COLO829 (cell line): Measurements from ENCODE around the gene RIPK3.

Experiments
- DNase-seq: peaks from one replicate; pipeline ENCODE4 v3.0.0; 2012; ENCODE audit warnings: low spot score

RIPK3 gene

DNA sequence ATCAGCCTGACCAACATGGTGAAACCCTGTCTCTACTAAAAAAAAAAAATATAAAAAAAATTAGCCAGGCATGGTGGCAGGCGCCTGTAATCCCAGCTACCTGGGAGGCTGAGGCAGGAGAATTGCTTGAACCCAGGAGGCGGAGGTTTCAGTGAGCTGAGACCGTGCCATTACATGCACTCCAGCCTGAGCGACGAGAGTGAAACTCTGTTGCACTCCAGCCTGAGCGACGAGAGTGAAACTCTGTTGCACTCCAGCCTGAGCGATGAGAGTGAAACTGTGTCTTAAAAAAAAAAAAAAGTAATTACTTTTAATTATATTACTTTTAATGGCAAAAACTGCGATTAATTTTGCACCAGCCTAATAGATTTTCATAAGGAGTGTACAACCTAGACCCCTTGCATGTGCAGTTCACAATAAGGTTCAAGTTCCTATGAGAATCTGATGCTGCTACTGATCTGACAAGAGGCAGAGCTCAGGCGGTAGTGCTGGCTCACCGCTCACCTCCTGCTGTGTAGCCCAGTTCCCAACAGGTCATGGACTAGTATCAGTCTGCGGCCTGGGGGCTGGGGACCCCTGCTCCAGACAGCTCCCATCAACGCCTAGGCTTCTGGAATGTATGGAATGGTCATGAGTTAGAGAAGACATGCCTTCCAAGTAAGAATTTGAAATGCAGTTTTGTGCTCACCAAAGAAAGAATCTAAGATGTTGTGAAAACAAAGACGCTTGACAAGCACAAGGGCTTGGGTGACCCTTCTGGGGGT is 18.4 kb downstream of the RIPK3 start:
- DNase-seq: no peak

DNA sequence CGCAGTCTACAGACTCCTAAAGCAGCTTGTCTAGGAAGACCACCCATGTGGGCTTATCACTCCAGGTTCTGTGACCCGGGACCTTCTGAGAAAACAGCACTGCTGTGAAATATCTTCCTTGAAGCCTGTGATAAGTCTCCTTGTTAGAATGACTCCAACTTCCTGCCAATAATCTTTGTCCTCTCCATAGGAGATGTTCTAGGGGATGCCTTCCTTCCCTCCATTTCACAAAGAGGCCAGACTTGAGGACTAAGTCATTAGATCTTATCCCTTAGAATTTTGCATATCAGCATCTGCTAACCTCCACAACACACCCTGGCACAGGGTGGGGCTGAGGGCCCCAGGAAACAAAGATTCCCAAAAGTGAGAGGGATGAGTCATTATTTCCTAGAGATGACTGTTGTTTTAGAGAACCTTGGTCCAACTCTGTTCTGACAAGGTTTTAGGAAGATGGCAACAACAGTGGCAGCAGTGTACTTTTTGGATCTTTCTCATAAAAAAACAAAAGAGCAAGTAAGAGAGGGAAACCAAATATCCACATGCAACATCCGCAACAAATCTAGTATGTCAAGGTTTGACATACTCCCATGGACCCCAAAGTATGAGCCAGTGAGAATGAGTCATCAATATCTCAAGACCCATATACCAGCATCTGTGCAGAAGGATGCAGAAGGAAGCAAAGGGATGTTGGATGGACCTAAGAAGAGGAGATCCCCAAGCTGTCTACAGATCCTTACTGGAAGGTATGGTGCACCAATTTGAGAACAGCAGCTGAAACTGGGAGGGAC is 22.5 kb downstream of the RIPK3 start:
- peak; percentile 48 for DNase-seq

DNA sequence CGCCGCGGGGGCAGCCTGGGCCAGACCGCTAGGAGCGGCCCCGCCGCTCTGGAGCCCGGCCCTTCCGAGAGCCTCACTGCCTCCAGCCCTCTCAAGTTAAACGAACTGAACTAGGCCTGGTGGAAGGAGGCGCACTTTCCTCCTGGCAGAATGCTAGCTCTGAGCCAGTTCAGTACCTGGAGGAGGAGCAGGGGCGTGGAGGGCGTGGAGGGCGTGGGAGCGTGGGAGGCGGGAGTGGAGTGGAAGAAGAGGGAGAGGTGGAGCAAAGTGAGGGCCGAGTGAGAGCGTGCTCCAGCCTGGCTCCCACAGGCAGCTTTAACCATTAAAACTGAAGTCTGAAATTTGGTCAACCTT is 23.2 kb downstream of the RIPK3 start:
- DNase-seq: no peak

DNA sequence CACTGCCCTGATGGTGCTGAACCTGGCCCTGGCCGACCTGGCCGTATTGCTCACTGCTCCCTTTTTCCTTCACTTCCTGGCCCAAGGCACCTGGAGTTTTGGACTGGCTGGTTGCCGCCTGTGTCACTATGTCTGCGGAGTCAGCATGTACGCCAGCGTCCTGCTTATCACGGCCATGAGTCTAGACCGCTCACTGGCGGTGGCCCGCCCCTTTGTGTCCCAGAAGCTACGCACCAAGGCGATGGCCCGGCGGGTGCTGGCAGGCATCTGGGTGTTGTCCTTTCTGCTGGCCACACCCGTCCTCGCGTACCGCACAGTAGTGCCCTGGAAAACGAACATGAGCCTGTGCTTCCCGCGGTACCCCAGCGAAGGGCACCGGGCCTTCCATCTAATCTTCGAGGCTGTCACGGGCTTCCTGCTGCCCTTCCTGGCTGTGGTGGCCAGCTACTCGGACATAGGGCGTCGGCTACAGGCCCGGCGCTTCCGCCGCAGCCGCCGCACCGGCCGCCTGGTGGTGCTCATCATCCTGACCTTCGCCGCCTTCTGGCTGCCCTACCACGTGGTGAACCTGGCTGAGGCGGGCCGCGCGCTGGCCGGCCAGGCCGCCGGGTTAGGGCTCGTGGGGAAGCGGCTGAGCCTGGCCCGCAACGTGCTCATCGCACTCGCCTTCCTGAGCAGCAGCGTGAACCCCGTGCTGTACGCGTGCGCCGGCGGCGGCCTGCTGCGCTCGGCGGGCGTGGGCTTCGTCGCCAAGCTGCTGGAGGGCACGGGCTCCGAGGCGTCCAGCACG is 23.8 kb downstream of the RIPK3 start:
- no peak for DNase-seq

DNA sequence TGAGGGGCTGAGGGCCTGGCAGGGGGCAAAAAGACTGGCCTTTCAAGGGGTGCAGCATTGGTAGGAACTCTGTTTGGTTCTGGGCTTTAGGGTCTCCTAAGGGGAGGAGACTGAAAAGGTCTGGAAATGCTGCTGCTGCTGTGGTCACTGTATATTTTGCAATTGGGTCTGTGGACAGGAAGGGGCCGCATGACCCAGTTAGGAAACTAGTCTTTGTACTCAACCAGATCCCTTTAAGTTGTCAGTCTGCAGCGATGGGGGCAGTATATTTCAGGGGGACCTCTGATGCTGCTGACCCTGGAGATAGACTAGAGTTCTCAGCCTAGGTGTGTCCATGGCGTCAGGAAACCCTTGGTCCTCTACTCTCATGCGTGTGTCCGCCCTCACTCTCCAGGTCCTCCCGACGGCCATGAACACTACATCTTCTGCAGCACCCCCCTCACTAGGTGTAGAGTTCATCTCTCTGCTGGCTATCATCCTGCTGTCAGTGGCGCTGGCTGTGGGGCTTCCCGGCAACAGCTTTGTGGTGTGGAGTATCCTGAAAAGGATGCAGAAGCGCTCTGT is 24.5 kb downstream of the RIPK3 start:
- no peak for DNase-seq

DNA sequence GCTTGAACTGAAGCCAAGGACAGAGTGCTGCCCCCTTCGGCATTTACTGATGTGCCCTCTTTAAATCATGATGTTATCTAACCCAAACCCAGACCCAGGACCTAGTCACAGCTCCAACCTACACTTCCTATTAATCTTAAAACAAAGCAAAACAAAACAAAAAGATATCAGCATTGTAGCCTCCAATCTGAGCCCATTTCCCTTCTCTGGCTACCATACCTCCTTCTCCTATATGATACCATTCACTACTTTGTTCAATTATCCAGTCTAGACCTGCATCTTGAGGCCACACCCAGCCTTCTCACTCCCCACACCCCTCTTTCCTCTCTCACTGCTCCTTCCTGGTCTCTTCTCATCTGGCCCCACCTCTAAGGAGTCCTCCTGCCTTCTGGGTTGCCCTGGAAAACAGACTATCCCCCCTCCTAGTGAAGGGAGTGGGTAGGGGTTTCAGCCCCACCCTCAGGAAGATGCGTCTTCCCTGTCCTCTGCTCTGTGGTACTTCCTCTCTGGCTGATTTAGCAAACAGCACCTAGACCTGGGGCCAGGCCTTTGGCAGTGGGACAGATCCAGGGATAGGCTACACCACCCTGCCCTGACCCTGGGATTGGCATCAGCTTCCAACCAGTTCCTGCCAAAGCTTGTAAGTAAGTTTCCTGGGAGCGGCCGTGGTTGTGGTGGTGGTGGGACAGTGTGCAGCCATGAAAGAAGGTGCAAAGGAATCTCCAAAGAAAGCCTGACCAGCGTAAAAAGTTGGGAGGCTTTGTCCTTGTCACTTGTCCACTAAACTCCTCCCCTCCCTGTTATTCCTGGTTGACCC is 25.2 kb downstream of the RIPK3 start:
- no peak for DNase-seq

DNA sequence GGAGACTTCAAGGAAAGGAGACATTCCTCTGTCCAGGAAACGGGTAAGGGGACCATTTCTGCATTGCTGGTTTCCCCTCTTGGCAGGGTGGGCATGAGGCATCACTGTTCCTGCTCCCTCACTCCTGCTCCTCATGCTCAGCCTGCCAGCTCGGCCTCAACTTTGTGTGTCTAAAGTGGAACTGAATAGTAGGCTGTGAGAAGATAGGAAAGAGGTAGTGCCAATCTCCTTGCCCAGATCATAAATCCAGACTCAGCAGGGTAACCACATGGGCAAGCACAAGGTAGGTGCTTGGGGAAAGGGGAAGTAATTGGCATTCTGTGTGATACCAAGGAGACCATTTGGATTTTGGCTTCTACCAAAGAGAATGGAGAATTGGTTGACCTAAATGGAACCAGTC is 25.9 kb downstream of the RIPK3 start:
- DNase-seq: no peak

DNA sequence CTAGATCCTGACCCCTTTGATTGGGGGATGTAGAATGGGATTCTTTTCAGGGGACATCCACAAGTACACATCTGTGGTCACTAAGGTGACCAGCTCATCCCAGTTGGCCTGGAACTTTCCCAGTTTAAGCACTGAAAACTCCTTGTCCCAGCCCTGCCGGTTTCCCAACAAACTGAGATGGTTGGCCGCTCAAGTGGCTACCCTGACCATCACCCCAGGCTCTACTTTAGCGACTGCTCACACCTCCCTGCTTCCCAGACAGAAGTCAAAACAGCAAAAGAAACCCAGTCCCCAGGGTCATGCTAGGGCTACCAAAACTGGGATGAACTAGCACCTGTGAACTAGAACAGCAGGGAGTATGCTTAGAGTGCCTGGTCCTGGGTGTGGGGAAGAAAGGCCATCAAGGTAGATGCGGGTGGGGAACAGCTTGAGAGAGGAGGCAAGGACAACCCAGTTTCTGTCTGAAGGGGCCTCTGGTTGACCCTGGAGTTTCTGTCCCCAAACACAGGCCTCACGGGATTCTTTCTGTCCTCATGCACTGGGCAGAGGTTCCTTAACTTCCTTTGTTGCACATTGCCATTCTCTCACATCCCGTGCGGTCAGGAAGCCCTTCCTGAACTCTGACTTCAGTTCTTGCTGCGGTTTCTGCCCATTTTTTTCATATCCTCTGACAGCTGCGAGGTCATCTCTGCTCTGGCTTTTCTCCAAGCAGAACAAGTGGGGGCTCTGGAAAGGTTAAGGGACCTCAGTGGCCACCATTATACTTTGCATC is 26.9 kb downstream of the RIPK3 start:
- no peak for DNase-seq

DNA sequence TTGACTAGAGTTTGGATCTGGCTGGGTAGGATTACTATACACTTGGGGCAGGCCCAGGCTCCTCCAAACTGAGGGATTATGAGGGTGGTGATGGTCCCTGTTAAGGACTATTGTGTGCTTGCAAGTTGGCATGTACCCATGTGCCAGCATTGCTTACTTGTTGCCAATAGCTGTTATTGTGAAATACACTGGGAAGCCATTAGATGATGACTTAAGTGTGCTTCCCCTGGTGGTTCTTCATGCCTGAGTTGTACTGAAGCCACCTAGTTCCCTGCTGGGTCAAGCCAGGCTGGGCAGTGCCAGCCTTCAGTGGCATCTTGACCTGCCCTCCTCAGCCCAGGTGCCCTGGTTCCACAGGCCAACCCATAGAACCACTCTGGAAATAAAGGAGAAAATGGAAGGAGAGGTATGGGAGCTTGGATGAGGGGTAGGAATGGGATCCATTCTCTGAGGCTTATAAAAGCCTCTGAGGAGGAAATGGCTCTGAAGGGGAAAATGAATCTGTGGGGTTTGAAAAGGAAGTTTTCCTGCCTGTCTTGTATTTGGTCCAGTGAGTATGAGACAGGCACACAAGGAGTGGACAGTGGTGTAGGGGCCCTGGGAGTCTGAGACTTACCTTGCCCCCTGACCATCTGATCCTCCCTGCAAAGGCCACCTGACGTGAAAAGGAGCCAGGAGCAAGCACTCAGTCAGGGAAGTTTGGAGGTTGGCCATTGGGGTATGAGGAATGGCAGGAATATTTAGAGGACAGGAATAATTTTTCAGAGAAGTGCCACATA is 27.8 kb downstream of the RIPK3 start:
- DNase-seq: no peak

DNA sequence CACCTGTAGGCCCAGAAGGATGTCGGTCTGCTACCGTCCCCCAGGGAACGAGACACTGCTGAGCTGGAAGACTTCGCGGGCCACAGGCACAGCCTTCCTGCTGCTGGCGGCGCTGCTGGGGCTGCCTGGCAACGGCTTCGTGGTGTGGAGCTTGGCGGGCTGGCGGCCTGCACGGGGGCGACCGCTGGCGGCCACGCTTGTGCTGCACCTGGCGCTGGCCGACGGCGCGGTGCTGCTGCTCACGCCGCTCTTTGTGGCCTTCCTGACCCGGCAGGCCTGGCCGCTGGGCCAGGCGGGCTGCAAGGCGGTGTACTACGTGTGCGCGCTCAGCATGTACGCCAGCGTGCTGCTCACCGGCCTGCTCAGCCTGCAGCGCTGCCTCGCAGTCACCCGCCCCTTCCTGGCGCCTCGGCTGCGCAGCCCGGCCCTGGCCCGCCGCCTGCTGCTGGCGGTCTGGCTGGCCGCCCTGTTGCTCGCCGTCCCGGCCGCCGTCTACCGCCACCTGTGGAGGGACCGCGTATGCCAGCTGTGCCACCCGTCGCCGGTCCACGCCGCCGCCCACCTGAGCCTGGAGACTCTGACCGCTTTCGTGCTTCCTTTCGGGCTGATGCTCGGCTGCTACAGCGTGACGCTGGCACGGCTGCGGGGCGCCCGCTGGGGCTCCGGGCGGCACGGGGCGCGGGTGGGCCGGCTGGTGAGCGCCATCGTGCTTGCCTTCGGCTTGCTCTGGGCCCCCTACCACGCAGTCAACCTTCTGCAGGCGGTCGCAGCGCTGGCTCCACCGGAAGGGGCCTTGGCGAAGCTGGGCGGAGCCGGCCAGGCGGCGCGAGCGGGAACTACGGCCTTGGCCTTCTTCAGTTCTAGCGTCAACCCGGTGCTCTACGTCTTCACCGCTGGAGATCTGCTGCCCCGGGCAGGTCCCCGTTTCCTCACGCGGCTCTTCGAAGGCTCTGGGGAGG is 28.9 kb downstream of the RIPK3 start, which contains the start of gene LTB4R:
LTB4R (plus strand) TSS at position 857 of the 959 bp plus-strand sequence. CDS start 4,150 bp downstream, outside the sequence.
- DNase-seq: no peak

DNA sequence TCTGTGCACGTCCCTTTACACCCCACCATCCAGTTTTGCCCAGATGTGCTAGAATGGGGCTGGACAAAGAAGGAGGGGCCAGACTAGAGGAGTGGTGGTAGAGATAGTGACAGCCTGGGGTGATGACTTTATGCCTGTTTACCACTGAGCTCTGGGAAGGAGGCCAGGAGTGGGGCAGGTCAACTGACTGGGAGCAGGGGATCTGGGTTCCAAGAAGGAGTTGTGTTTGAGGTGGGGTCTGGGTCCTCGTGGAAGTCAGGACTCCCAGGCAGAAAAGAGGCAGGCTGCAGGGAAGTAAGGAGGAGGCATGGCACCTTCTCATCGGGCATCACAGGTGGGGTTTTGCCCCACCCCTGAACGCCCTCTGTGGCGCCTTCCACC is 29.5 kb downstream of the RIPK3 start:
- DNase-seq: no peak

DNA sequence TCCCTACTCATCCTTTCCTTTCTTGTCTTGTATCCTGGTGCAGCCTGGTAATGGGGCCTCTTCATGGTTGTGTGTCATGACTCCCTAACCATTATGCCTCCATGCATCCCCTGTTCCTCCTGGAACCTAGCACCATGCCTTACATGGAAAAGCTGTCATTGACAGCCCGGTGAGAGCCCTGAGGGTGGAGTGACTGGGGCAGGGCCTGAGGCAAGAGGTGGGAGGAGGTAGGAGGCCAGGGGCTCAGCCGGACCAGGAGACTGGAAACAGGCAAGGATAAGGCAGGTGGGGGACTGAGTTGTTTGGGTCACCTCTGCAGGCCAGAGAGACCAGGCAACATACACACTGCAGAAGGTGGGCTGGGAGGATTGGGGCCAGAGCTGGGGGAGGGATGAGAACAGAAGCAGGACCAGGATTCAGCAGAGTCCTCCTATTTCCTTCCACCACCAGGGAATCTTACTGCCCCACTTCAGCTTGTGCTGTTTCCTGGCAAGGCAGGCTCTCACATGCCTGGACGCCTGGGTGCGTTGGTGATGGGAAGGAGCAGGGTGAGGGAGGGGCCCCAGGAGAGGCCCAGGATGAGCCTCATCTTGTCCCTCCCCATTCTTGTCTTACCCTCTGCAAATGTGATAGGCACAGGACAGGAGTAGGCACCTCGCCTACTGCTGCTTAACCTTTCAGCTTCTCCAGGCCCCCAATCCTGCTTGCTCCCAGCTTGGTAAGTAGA is 30.1 kb downstream of the RIPK3 start, which contains the start of gene LTB4R2:
LTB4R2 (plus strand) TSS at position 603 of the 727 bp plus-strand sequence. CDS start 525 bp downstream, outside the sequence.
- DNase-seq: no peak

DNA sequence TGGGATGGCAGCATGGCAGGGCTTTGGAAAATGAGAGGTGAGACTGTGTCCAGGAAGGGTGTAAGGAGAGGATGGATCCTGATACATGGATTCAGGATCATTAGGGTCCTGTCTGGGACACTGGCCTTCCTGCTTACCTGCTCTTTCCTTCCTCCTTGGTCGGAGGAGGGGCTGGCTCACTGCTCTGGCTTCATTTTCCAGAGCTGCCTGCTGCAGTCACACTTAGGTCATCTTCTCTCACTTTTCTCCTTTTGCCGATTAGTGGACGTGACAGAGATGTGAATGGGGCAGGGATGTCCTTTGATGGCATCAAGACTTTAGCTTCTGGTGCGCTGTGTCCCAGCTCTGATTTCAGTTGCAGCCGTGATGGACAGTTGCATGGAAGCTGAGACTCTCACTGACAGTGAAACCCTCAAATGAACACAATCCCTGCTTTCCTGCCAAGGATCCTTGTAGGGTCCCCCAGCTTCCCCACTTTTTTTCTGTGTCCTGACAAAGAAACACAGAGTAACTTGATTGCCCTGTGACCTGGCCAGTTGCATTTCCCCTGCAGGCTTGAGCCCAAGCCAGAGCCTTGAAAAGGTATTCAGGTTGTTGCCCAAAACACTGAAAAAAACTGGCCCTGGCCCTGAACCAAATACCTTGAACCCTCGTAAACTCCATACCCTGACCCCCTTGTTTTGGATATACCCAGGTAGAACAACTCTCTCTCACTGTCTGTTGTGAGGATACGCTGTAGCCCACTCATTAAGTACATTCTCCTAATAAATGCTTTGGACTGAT is 31.3 kb downstream of the RIPK3 start:
- no peak for DNase-seq

DNA sequence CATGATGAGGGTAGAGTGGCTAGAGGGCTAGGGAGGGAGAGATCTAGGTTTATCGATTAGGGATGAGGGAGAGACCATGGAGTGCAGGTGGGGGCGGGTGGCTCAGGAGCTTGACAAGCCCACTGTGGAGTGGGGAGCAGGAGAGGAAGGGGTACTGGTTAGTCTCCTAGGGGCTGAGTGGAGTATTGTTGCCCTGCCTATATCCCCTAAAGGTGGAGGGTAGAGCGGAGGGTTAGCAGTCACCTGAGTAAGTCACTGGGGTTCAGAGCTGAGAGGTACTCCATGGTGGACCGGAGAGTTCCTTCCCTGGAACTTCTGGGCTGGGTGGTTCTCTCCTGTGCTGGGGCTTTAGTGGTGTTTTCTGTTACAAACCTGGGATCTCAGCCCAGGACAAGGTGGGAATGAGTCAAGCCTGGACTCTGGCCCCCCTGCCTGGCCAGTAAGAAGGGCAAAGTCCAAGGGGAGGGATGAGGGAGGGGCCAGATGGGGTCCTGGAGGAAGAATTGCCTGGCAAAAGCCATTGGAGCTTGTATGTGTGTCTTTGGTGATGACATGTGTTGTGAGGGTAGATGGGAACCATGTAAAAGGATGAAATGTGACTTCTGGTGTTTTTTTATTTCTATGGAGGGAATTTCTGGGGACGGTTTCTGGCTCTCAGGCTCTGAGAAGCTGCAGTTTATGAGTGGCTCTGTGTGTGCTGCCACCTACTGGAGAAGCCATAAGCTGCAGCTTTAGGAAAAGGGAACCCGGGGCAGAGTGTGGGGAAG is 32.0 kb downstream of the RIPK3 start, which contains the start of gene CIDEB:
CIDEB (minus strand) TSS at position 403 of the 767 bp plus-strand sequence; CDS start at position 284, 119 bp downstream.
- peak; percentile 65 for DNase-seq

DNA sequence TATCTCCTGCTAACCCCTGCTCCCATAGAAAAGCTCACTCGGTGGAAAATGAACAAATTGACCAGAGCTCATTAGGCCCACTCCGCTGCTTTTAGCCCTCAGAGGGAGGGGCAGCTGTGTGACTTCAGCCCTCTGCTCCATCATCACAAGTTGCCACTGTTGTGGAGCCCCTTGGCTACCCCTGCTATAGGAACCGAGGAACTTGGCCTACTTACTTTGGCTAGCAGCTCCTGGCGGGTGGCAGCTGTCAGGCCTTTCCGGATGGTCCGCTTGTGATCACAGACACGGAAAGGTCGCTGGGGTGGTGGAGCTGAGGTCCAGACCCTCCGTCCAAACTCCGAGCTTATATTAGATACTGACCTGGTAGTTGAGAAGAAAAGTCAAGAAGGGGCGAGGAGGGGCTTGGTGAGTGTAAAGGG is 32.6 kb downstream of the RIPK3 start:
- DNase-seq: no peak

DNA sequence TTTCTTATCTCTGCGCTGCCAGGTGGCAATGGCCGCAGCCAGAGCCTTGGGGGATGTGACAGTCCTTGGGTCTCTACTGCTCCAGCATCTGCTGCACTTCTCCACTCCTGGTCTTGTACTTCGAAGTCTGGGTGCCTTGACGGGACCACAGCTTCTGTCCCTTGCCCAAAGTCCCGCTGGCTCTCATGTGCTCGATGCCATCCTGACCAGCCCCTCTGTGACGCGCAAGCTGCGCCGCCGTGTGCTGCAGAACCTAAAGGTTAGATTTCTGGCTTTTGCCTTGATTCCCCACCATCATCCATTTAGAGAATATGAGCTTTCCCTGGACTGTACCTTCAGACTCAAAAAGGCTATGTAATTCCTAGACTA is 35.8 kb downstream of the RIPK3 start:
- no peak for DNase-seq
